WTC11 (cell line): ENCODE measurements around the gene PEX11B.

Experiments used
- CREB1 ChIP-seq: sonication (generic); formaldehyde crosslinking; IDR thresholded peaks from 2 replicates; pipeline ENCODE4 v1.8.0; 2023; ENCODE audit warnings: mild to moderate bottlenecking, missing genetic modification reagents
- CREM ChIP-seq: sonication (generic); formaldehyde crosslinking; IDR thresholded peaks from 2 replicates; pipeline ENCODE4 v1.8.1; 2022; ENCODE audit warnings: mild to moderate bottlenecking, missing genetic modification reagents, moderate library complexity
- E2F1 ChIP-seq: sonication (generic); formaldehyde crosslinking; IDR thresholded peaks from 2 replicates; pipeline ENCODE4 v1.8.0; 2022; ENCODE audit warnings: mild to moderate bottlenecking, missing genetic modification reagents
- ESRRA ChIP-seq: sonication (generic); formaldehyde crosslinking; IDR thresholded peaks from 2 replicates; pipeline ENCODE4 v1.8.1; 2022; ENCODE audit warnings: mild to moderate bottlenecking, missing genetic modification reagents, borderline replicate concordance
- MAX ChIP-seq: sonication (generic); formaldehyde crosslinking; IDR thresholded peaks from 2 replicates; pipeline ENCODE4 v1.8.0; 2022; ENCODE audit warnings: mild to moderate bottlenecking, missing genetic modification reagents
- NFYB ChIP-seq: sonication (generic); formaldehyde crosslinking; conservative IDR thresholded peaks from 2 replicates; pipeline ENCODE4 v1.8.0; 2022; ENCODE audit warnings: low read depth, missing genetic modification reagents
- TF ChIP-seq, protein P1 (sequence below): fragments of 200-600 bp; IDR thresholded peaks from 2 replicates; pipeline ENCODE4 v1.8.0; 2022; ENCODE audit warnings: antibody characterized with exemption
- TF ChIP-seq, protein P2 (sequence below): sonication (generic); formaldehyde crosslinking; IDR thresholded peaks from 2 replicates; pipeline ENCODE4 v1.8.0; 2022; ENCODE audit warnings: mild to moderate bottlenecking, missing genetic modification reagents

DNA sequence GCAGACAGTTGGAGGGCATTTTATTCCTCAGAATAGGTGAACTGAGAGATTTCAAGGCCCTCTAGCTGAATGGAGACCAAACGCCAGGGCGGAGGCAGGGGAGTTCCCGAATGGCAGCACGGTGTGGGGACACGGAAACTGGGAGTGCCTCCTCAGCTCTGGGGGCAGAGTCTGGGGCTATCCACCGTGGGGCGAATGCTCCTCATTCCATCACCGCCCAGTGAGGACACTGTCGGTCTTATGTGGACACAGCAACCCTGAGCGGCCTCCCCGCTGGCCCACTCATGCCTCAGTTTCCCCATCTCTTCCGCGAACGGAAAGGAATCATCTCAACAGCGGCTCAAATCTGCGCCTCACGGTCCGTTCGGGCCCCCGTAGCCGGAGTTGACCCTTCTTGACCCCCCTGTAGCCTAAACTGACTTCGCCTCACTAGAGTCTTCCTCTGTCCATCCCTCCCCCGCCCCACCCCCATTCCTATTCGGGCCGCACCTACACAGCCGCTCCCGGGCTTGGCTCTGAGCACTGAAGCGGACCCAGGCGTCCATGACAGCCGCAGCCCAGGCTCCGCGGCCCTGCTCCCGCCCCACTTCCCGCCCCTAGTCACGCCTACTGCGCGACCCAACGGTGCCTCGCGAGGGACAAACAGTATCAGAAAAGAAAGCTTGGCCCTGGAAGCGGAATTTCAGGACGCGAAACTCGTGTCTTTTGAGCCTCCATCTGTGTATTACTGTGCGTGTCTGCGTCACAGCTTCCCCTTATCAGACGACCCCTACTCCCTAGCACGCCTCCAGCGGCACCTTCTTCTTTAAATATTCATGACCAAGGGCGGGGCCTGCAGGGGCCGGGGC is at the start of gene PEX11B:
- TF ChIP-seq NFYB, result no peak
- TF ChIP-seq ESRRA (CRISPR knock-in tag), result no peak
- TF ChIP-seq, protein P1, sequence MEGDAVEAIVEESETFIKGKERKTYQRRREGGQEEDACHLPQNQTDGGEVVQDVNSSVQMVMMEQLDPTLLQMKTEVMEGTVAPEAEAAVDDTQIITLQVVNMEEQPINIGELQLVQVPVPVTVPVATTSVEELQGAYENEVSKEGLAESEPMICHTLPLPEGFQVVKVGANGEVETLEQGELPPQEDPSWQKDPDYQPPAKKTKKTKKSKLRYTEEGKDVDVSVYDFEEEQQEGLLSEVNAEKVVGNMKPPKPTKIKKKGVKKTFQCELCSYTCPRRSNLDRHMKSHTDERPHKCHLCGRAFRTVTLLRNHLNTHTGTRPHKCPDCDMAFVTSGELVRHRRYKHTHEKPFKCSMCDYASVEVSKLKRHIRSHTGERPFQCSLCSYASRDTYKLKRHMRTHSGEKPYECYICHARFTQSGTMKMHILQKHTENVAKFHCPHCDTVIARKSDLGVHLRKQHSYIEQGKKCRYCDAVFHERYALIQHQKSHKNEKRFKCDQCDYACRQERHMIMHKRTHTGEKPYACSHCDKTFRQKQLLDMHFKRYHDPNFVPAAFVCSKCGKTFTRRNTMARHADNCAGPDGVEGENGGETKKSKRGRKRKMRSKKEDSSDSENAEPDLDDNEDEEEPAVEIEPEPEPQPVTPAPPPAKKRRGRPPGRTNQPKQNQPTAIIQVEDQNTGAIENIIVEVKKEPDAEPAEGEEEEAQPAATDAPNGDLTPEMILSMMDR, result no peak
- no peak for TF ChIP-seq E2F1 (CRISPR knock-in tag)
- TF ChIP-seq, protein P2, sequence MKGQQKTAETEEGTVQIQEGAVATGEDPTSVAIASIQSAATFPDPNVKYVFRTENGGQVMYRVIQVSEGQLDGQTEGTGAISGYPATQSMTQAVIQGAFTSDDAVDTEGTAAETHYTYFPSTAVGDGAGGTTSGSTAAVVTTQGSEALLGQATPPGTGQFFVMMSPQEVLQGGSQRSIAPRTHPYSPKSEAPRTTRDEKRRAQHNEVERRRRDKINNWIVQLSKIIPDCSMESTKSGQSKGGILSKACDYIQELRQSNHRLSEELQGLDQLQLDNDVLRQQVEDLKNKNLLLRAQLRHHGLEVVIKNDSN (CRISPR knock-in tag), result no peak
- TF ChIP-seq CREM (CRISPR knock-in tag), result no peak; the same call in 1 of the 2 replicates
- 0 out of 2 replicates have a peak, but pooled peaks have one; percentile 10 for TF ChIP-seq MAX (CRISPR knock-in tag)
- no peak for TF ChIP-seq CREB1 (CRISPR knock-in tag)
